ENCODE data around the gene SORBS2. TPM values are rescaled to one million over a fixed set of nuclear protein-coding genes. Genes with fewer than 3 reads are reported as not detected.

The SORBS2 gene
- total and polyA plus RNA-seq, 2 experiments from 2014 or later, result 0.32 to 1.5 TPM

DNA sequence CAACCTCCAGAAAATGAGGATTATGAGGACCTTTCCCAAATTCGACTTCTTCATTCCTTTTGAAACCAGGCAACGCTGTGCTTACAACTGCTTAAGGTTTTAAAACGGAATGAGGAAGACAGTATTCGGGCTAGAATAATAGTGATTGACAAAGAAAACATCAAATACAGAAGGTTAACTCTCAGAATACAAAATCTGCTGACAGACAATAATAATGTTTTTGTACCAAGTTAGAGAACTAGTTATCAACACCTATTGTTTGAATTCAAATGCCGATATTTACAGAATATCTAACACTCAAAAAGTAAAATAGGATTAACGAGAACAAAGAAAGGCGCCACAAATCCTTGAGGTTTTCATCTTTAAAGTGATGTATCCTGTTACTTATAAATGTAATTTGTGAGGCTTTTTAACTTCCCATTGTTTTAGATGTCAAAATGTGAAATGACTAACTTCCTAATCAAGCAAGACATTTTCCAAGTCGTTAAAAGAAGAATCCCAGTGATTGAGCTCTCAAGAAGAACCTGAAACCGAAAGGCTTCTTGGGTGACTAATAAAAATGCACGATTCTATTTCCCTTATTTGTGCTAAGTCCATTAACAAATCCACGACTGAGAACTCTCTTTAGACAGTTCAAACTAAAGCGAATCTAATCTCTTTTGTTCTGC lies 118.3 kb downstream of the SORBS2 start:
- no peaks in the 10 kb centered on the region for H3K79me2 ChIP-seq (ENCODE audit: insufficient read depth)

GRCh38 chr4:185689407-185689806 lies 122.6 kb downstream of the SORBS2 start:
- Histone ChIP-seq H3K9me3 (ENCODE audit: low read depth) (no peaks in the 10 kb centered on the region), H3F3A (ENCODE audit: insufficient read depth) (no peaks in the 10 kb centered on the region), H3K27ac (no peak overlapping the region), H3K4me3 (no peak overlapping the region), H3K27me3 (replicated peaks; ENCODE audit: insufficient read depth) (no peaks in the 10 kb centered on the region; the same call in 1 of the 2 replicates), H3K9me2 (ENCODE audit: insufficient read depth) (no peaks in the 10 kb centered on the region), H3K4me1 (ENCODE audit: insufficient read depth) (no peaks in the 10 kb centered on the region), H3K9ac (no peak overlapping the region), H3K79me2 (ENCODE audit: insufficient read depth) (no peaks in the 10 kb centered on the region), H2AFZ (no peak overlapping the region), H3K36me3 (ENCODE audit: low read depth) (no peaks in the 10 kb centered on the region), H4K20me1 (ENCODE audit: insufficient read depth) (no peaks in the 10 kb centered on the region), H3K4me2 (ENCODE audit: unreplicated experiment) (no peak overlapping the region)
- DNase-seq, result no peak
- TF ChIP-seq EZH2 (IDR thresholded peaks at IDR 0.05; ENCODE audit: insufficient read depth, poor library complexity, severe bottlenecking) (no peak), EZH2phosphoT487 (IDR thresholded peaks at IDR 0.05; ENCODE audit: insufficient read depth, low read depth) (no peak)
- in situ Hi-C loops (cut with MboI), result no loop called here
- 66 to 72% methylated on average over 9 of the region's 9 CpGs for WGBS, 2 experiments (ENCODE audit: low coverage in 1 of 2, low lambda C conversion rate in 2 of 2, missing lambda C conversion rate in 2 of 2)

More for the DNA sequence above, 118.3 kb downstream of the SORBS2 start:
- Histone ChIP-seq H3F3A (ENCODE audit: insufficient read depth) (no peaks in the 10 kb centered on the region), H3K4me2 (ENCODE audit: unreplicated experiment) (no peak overlapping the region), H3K36me3 (ENCODE audit: low read depth) (no peaks in the 10 kb centered on the region), H3K9me3 (ENCODE audit: low read depth) (no peaks in the 10 kb centered on the region), H3K4me3 (no peak overlapping the region), H3K4me1 (ENCODE audit: insufficient read depth) (no peaks in the 10 kb centered on the region), H2AFZ (no peak overlapping the region), H3K27ac (no peak overlapping the region), H4K20me1 (ENCODE audit: insufficient read depth) (no peaks in the 10 kb centered on the region), H3K27me3 (replicated peaks; ENCODE audit: insufficient read depth) (peaks cover 3% of the 10 kb centered on the region; the same call in 1 of the 2 replicates), H3K9me2 (ENCODE audit: insufficient read depth) (no peaks in the 10 kb centered on the region), H3K9ac (no peak overlapping the region)
- TF ChIP-seq EZH2 (IDR thresholded peaks at IDR 0.05; ENCODE audit: insufficient read depth, poor library complexity, severe bottlenecking) (no peak), EZH2phosphoT487 (IDR thresholded peaks at IDR 0.05; ENCODE audit: insufficient read depth, low read depth) (no peak)
- DNase-seq, result no peak
- in situ Hi-C loops (cut with MboI), result no loop called here
- WGBS, 2 experiments (ENCODE audit: low coverage in 1 of 2, low lambda C conversion rate in 2 of 2, missing lambda C conversion rate in 2 of 2), result 51 to 57% methylated on average over 12 of the region's 12 CpGs

GRCh38 chr4:185685804-185686203 lies 126.2 kb downstream of the SORBS2 start:
- Histone ChIP-seq H3F3A (ENCODE audit: insufficient read depth) (no peaks in the 10 kb centered on the region), H3K9ac (no peak overlapping the region), H3K27me3 (replicated peaks; ENCODE audit: insufficient read depth) (no peaks in the 10 kb centered on the region), H3K36me3 (ENCODE audit: low read depth) (no peaks in the 10 kb centered on the region), H3K4me3 (no peak overlapping the region), H3K27ac (no peak overlapping the region), H3K4me1 (ENCODE audit: insufficient read depth) (peaks cover 9% of the 10 kb centered on the region; the same call in 1 of the 2 replicates), H4K20me1 (ENCODE audit: insufficient read depth) (no peaks in the 10 kb centered on the region), H3K79me2 (ENCODE audit: insufficient read depth) (no peaks in the 10 kb centered on the region), H3K9me3 (ENCODE audit: low read depth) (no peaks in the 10 kb centered on the region), H2AFZ (no peak overlapping the region), H3K4me2 (ENCODE audit: unreplicated experiment) (no peak overlapping the region), H3K9me2 (ENCODE audit: insufficient read depth) (no peaks in the 10 kb centered on the region)
- TF ChIP-seq EZH2phosphoT487 (IDR thresholded peaks at IDR 0.05; ENCODE audit: insufficient read depth, low read depth), result no peak
- no peak for TF ChIP-seq EZH2 (IDR thresholded peaks at IDR 0.05; ENCODE audit: insufficient read depth, poor library complexity, severe bottlenecking)
- no peak for DNase-seq
- in situ Hi-C loops (cut with MboI), result no loop called here
- 78 to 79% methylated on average over 1 of the region's 1 CpG for WGBS, 2 experiments (ENCODE audit: low coverage in 1 of 2, low lambda C conversion rate in 2 of 2, missing lambda C conversion rate in 2 of 2)

- WGBS, 2 experiments (ENCODE audit: low coverage in 1 of 2, low lambda C conversion rate in 2 of 2, missing lambda C conversion rate in 2 of 2), result 71 to 82% methylated on average over 2 of the region's 2 CpGs
- H3K4me3 ChIP-seq, result no peak overlapping the region
- H2AFZ ChIP-seq, result no peak overlapping the region
- no peak overlapping the region for H3K4me2 ChIP-seq (ENCODE audit: unreplicated experiment)
- no peak overlapping the region for H3K27ac ChIP-seq
- no peaks in the 10 kb centered on the region for H3K36me3 ChIP-seq (ENCODE audit: low read depth)
- no peaks in the 10 kb centered on the region for H3F3A ChIP-seq (ENCODE audit: insufficient read depth)
- H3K9me3 ChIP-seq (ENCODE audit: low read depth), result no peaks in the 10 kb centered on the region
- no peak for TF ChIP-seq EZH2phosphoT487 (IDR thresholded peaks at IDR 0.05; ENCODE audit: insufficient read depth, low read depth)
- TF ChIP-seq EZH2 (IDR thresholded peaks at IDR 0.05; ENCODE audit: insufficient read depth, poor library complexity, severe bottlenecking), result no peak
- H3K4me1 ChIP-seq (ENCODE audit: insufficient read depth), result peaks cover 9% of the 10 kb centered on the region; the same call in 1 of the 2 replicates
- no peaks in the 10 kb centered on the region for H3K79me2 ChIP-seq (ENCODE audit: insufficient read depth)
- no peak overlapping the region for H3K9ac ChIP-seq
- in situ Hi-C loops (cut with MboI), result no loop called here
- no peaks in the 10 kb centered on the region for H3K9me2 ChIP-seq (ENCODE audit: insufficient read depth)
- no peaks in the 10 kb centered on the region for H3K27me3 ChIP-seq (replicated peaks; ENCODE audit: insufficient read depth)
- DNase-seq, result no peak
- H4K20me1 ChIP-seq (ENCODE audit: insufficient read depth), result no peaks in the 10 kb centered on the region
Measured at GRCh38 chr4:185683896-185684295, 128.1 kb downstream of the SORBS2 start.

All from GM23248 (cell line).